CD4-positive, alpha-beta T cell (primary cell): Measurements from ENCODE around the gene SEMA7A. TPM values are rescaled to one million over a fixed set of nuclear protein-coding genes. Genes with fewer than 3 reads are reported as not detected.

Source experiments
- ATAC-seq: fragments of 200-7000 bp; cut with Tn5 transposase; one replicate; pipeline ENCODE4 v1.10.0; 2022; ENCODE audit warnings: mild to moderate bottlenecking; ENCODE audit not compliant: poor library complexity
- CTCF ChIA-PET: fragments of 350-600 bp; sonication (Branson Sonifier 250); formaldehyde crosslinking; loops from one replicate; lab custom pipeline; 2021; ENCODE audit warnings: antibody characterized with exemption, inconsistent platforms; lab: Charles Lee
- POLR2A ChIA-PET: fragments of 350-600 bp; sonication (Branson Sonifier 250); formaldehyde crosslinking; loops from one replicate; lab custom pipeline; 2021; ENCODE audit warnings: antibody characterized with exemption, inconsistent platforms; lab: Charles Lee
- DNase-seq, 14 experiments: peaks; one replicate each; pipeline ENCODE4 v3.0.0-alpha.2; 2013 to 2020; ENCODE audit warnings: mixed read lengths in 2 of 14
- H3K27ac ChIP-seq, 2 donors: one replicate each; pipeline versions ENCODE4 v1.5.1 to v1.7.0; 2013; ENCODE audit warnings: low read length in 2 of 2, low read depth in 1 of 2, mild to moderate bottlenecking in 1 of 2
- H3K27me3 ChIP-seq, 2 experiments: 1 replicate in 1 of 2; 2 replicates in 1 of 2; pipeline versions ENCODE4 v1.6.1 to v1.7.0; 2013; ENCODE audit warnings: low read length in 2 of 2, control low read depth in 1 of 2, mild to moderate bottlenecking in 1 of 2, moderate library complexity in 1 of 2; ENCODE audit not compliant: insufficient read depth in 2 of 2, control insufficient read depth in 1 of 2
- H3K36me3 ChIP-seq: one replicate; pipeline ENCODE4 v1.6.1; 2013; ENCODE audit warnings: low read length, control low read depth; ENCODE audit not compliant: insufficient read depth
- H3K4me1 ChIP-seq: one replicate; pipeline ENCODE4 v1.6.1; 2013; ENCODE audit warnings: low read length, control low read depth; ENCODE audit not compliant: insufficient read depth
- H3K4me3 ChIP-seq: one replicate; pipeline ENCODE4 v1.5.1; 2013; ENCODE audit warnings: mild to moderate bottlenecking, low read length, moderate library complexity
- H3K9me3 ChIP-seq, 2 experiments: 1 replicate in 1 of 2; 2 replicates in 1 of 2; pipeline versions ENCODE4 v1.6.1 to v1.7.0; 2013; ENCODE audit warnings: low read length in 2 of 2, mild to moderate bottlenecking in 2 of 2, control low read depth in 1 of 2, moderate library complexity in 1 of 2; ENCODE audit not compliant: control insufficient read depth in 1 of 2, insufficient read depth in 1 of 2
- H3K27ac Mint-ChIP-seq: one replicate; pipeline ENCODE4 v1.8.0; 2020; ENCODE audit warnings: mixed read lengths
- H3K27me3 Mint-ChIP-seq: one replicate; pipeline ENCODE4 v1.8.0; 2021; ENCODE audit warnings: mixed read lengths
- H3K36me3 Mint-ChIP-seq: one replicate; pipeline ENCODE4 v1.8.0; 2021; ENCODE audit warnings: low read depth, mixed read lengths
- H3K4me1 Mint-ChIP-seq: one replicate; pipeline ENCODE4 v1.8.0; 2021; ENCODE audit warnings: low read depth, mixed read lengths
- H3K4me3 Mint-ChIP-seq: one replicate; pipeline ENCODE4 v1.8.0; 2020; ENCODE audit warnings: mild to moderate bottlenecking, mixed read lengths
- H3K9me3 Mint-ChIP-seq: one replicate; pipeline ENCODE4 v1.8.0; 2020; ENCODE audit warnings: mixed read lengths
- CTCF ChIP-seq: fragments of 200-600 bp; IDR thresholded peaks from one replicate; pipeline ENCODE4 v1.8.0; 2022; ENCODE audit warnings: antibody characterized with exemption, mild to moderate bottlenecking
- intact Hi-C, 2 experiments: fragments of 100-400 bp; cut with DNase I in 1 of 2; cut with micrococcal nuclease in 1 of 2; formaldehyde crosslinking; loops; one replicate each; pipeline versions ENCODE4 v1.15.1 to v1.9.0; 2023 to 2025; cut with DNase I, micrococcal nuclease
- total RNA-seq, 174 experiments: library from RNA in 2 of 174; stranded (reverse) in 2 of 174; gene quantifications; one replicate each; pipeline ENCODE4 v1.2.3 and lab custom pipeline; 2021 to 2026

The SEMA7A gene
- total RNA-seq, 2 experiments from 2014 or later, result 2.3 to 2.7 TPM

GRCh38 chr15:74396445-74397238 is 37.1 kb downstream of the SEMA7A start:
- no peaks in the 10 kb centered on the region for H3K27me3 Mint-ChIP-seq
- Histone ChIP-seq H3K27me3 (no peaks in the 10 kb centered on the region), H3K4me1 (peaks cover 26% of the 10 kb centered on the region), H3K4me3 (no peak overlapping the region), H3K27ac (no peak overlapping the region), H3K9me3 (no peaks in the 10 kb centered on the region), H3K36me3 (no peaks in the 10 kb centered on the region)
- no peaks in the 10 kb centered on the region for H3K36me3 Mint-ChIP-seq
- DNase-seq, result peak in 3 of 14 experiments; percentile 36 to 50 (median 39)
- ChIA-PET CTCF (interaction anchor here (1.1 kb wide), 1 partner anchor 21 kb away, joined by 3 read pairs; no protein-coding TSS in a partner anchor), POLR2A (no interaction called here)
- no peak overlapping the region for H3K4me3 Mint-ChIP-seq
- H3K9me3 Mint-ChIP-seq, result no peaks in the 10 kb centered on the region
- peaks cover 33% of the 10 kb centered on the region for H3K4me1 Mint-ChIP-seq
- no peak for ATAC-seq
- no peak for TF ChIP-seq CTCF
- intact Hi-C loops, result no loop called here
- no peak overlapping the region for H3K27ac Mint-ChIP-seq

- POLR2A ChIA-PET, result no interaction called here
- Histone ChIP-seq H3K27me3 (no peaks in the 10 kb centered on the region), H3K36me3 (no peaks in the 10 kb centered on the region), H3K4me3 (no peak overlapping the region), H3K9me3 (no peaks in the 10 kb centered on the region), H3K27ac (no peak overlapping the region), H3K4me1 (peaks cover 21% of the 10 kb centered on the region)
- ATAC-seq (no peak), DNase-seq (no peak)
- intact Hi-C loops, result no loop called here
- no peak for TF ChIP-seq CTCF
- no peaks in the 10 kb centered on the region for H3K36me3 Mint-ChIP-seq
- H3K4me3 Mint-ChIP-seq, result no peak overlapping the region
- no peaks in the 10 kb centered on the region for H3K27me3 Mint-ChIP-seq
- CTCF ChIA-PET, result interaction anchor here (1.1 kb wide), 1 partner anchor 20 kb away, joined by 3 read pairs; no protein-coding TSS in a partner anchor
- peaks cover 28% of the 10 kb centered on the region for H3K4me1 Mint-ChIP-seq
- H3K9me3 Mint-ChIP-seq, result no peaks in the 10 kb centered on the region
- no peak overlapping the region for H3K27ac Mint-ChIP-seq
These were observed 37.7 kb downstream of the SEMA7A start for GRCh38 chr15:74396146-74396438.

- ChIA-PET POLR2A (no interaction called here), CTCF (no interaction called here)
- Mint-ChIP-seq H3K4me1 (peaks cover 22% of the 10 kb centered on the region), H3K27ac (no peak overlapping the region), H3K9me3 (no peaks in the 10 kb centered on the region), H3K27me3 (no peaks in the 10 kb centered on the region), H3K4me3 (no peak overlapping the region), H3K36me3 (no peaks in the 10 kb centered on the region)
- no peaks in the 10 kb centered on the region for H3K27me3 ChIP-seq
- H3K4me3 ChIP-seq, result no peak overlapping the region
- no peak for ATAC-seq
- H3K9me3 ChIP-seq, result no peaks in the 10 kb centered on the region
- no peak for DNase-seq
- peaks cover 16% of the 10 kb centered on the region for H3K4me1 ChIP-seq
- intact Hi-C loops, result no loop called here
- no peak overlapping the region for H3K27ac ChIP-seq
- TF ChIP-seq CTCF, result no peak
- H3K36me3 ChIP-seq, result no peaks in the 10 kb centered on the region
These were observed 38.2 kb downstream of the SEMA7A start for GRCh38 chr15:74395319-74396145.
